ENCODE results near the gene FUT8.

FUT8 gene

GRCh38 chr14:65560340-65561027, 148.0 kb downstream of the FUT8 start:
- DNase-seq, result no peak

DNA sequence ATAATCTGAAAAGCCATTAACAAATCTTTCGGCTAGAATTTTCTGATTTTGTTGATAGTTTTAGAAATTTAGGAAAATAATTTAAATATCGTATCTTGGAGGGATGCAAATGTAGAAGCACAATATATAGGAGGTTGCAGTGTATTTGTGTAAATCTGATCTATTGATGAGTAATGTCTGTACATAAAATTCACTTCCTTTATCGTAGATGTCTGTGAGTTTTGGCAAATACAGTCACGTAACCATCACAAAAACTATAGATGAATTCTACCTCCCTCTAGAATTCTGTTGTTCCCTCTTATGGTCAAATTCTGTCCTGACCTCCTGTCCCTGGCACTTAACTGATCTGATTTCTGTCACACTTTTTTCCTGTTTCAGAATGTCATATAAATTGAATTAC, 151.8 kb downstream of the FUT8 start:
- no peak for DNase-seq

DNA sequence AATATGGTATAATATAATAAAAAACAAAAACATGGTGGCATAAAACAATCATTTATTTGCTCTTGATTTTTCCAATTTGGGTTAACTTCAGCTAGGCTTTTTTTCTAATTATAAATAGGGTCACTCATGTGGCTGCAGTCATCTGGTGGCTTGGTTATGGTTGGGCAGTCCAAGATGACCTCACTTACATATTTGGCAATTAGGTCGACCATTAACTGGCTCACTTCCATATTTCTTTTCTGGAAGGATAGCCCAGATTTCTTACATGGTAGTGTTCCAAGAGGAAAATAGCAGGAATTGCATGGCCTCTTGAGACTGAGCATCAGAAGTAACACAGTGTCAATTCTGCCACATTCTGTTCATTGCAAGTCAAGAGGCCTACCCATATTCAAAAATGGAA, 153.4 kb downstream of the FUT8 start:
- no peak for DNase-seq

DNA sequence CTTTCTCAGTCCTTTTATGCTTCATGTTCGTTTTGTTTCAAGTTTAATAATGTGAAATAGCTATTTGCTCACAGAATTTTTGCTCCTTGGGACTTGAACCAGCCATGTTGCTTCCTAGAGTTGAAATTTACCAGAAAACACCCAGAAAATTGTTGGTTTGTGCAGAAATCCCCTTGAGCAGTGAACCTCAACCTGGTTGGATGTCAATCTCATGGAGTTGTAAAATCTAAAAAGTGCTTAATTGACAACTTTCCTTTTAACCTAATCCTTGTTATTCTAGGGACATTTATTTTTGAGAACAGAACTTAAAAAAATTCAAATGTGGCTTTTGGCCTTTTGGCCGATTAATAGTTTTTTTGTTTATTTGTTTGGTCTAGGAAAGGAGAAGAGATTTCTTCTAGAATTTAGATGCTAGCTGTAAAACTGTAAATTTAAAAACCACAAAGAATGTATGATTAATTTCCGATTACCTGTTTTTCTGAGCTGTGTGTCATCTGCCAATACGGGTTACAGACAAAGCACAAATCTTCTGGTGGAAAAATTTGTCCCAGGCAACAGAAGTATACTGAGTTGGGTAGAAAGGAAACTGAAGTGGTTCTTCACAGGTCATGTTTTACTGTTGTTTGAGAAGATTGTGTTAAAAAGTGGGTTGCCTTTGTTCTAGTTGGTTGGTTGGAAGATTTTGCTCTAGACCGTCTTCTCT, 154.4 kb downstream of the FUT8 start:
- no peak for DNase-seq

DNA sequence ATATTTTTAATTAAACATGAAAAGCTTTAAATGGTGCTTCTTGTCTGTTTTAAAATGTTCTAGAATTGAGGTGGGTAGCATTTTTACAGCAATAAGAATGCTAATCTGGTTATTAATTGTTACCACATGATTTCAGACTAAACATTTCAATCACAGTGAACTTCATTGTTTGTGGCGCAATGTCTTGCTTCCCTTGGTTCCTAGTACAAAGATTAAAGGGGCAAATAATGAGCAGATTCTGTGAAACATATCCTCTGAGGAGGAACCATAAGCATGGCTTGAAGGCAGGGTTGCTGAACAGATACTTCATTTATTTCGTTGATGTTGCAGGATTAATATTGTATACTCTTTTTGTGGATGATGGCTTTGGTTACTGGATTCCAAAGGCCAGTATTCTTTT, 162.1 kb downstream of the FUT8 start:
- no peak for DNase-seq

DNA sequence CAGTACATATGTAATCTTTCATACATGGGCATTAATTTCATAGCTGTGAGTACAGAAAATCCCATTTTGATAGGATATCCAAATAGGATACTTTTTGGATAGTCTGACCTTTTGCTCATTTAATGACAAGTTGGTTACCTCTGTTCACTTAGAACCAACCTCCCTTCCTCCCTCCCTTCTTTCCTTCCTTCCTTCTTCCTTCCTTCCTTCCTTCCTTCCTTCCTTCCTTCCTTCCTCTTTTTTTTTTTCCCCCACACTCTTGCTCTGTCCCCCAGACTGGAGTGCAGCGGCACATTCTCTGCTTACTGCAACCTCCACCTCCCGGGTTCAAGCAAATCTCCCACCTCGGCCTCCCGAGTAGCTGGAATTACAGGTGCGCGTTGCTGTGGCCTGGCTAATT, 162.9 kb downstream of the FUT8 start:
- DNase-seq, result no peak

- DNase-seq, result no peak
Measured at GRCh38 chr14:65580973-65581372, 168.4 kb downstream of the FUT8 start.

- no peak for DNase-seq
Measured at GRCh38 chr14:65581378-65581777, 168.8 kb downstream of the FUT8 start.

GRCh38 chr14:65581799-65582198, 169.3 kb downstream of the FUT8 start:
- DNase-seq, result no peak

DNA sequence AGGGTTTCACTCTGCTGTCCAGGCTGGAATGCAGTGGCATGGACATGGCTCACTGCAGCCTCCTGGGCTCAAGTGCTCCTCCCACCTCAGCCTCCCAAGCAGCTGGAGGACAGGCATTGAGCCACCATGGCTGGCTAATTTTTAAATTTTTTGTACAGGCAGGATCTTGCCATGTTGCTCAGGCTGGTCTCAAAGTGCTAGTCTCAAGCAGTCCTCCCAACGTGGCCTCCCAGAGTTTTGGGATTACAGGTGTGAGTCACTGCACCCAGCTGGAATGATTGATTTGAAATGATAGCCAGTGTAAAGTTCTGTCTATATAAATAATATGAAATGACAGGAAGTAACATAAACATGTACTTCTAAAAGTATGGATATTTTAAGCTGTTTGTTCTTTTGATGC, 172.7 kb downstream of the FUT8 start:
- no peak for DNase-seq

DNA sequence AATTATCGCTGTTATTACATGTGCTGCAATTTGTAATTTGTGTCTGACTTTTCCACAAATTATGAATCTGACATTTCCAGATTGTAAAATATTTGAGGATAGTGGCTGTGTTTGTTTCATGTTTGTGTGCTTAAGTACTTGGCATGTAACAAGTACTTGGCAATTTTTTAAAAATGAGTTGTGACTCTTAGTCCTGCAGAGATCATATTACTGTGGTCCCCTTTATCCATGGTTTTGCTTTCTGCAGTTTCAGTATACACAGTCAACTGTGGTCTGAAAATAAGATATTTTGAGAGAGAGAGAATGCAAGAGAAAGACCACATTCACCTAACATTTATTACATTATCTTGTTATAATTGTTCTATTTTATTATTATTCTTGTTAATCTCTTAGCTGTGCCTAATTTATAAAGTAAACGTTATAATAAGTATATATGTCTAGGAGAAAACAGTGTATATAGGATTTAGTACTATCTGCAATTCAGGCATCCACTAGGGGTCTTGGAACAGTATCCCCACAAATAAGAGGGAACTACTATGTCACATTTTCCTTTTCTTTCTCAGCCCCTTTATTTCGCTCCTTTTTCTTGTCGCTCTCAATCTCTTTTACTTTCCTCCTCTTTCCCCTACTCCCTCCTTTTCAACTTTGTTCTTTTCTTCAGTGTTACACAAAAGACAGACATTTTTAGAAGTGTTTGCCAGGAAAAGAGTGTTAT, 176.1 kb downstream of the FUT8 start:
- no peak for DNase-seq

DNA sequence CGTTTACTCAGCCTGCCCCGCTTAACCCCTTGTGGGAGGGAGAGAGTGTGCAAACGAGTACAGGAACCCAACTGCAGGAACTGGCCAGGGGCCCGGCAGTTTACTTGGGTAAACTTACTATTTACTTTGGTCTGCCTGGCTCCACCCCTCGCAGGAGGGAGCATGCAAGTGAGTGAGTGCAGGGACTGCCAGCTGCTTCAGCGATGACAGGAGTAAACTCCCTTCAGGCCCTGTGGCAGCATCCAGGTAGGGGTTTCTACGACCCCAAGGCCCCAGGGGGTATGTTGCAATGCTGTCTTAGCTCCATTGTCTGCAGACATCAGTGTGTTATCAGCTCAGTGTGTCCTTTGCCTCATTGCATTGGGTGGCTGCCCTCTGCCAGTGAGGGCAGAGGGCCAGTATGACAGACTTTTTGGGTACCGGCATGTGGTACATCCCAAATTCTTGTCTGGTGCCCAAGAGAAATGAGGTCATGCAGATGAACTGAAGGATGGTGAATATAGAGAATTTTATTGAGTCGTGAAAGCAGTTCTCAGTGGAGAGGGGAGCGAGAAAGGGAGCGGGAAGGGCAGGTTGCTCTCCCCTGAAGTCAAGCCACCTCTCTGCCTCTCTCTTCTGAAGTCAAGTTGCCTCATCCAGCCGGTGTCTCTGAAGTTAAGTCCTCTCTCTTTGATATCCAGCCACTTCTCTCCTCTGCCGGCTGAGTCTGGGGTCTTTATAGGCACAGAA, 181.8 kb downstream of the FUT8 start:
- DNase-seq, result no peak

- no peak for DNase-seq
Measured at GRCh38 chr14:65594882-65595237, 182.3 kb downstream of the FUT8 start.

GRCh38 chr14:65599375-65599774, 186.8 kb downstream of the FUT8 start:
- DNase-seq, result no peak

DNA sequence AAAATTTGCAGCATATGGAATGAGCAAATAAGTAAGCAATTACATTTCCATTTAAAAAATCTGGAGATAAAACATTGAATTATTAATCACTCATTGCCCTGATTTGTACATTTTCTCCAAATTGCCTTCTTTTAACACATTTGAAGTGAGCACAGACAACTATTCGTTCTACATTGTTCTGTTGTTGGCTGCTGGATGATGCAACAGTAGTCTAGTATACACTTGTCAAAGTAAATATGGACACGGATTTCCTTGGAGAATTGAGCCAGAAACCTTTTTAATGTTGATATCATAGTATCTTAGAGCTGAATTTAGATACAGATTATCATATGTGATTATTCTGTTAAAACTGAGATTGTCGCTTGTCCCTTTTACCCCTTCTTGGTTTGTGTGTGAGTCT, 188.2 kb downstream of the FUT8 start:
- no peak for DNase-seq

DNA sequence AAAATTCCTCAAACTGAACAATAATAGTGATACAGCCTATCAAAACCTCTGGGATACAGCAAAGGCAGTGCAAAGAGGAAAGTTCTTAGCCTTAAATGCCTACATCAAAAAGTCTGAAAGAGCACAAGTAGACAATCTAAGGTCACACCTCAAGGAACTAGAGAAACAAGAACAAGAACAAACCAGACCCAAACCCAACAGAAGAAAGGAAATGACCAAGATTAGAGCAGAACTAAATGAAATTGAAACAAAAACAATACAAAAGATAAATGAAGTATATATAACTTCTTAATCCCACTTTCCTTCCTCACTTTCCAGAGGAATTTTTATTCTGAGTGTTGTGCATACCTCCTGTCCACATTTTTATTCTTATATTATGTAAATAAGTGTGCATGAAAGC, 192.0 kb downstream of the FUT8 start:
- DNase-seq, result no peak

- no peak for DNase-seq
Measured at GRCh38 chr14:65604936-65605335, 192.4 kb downstream of the FUT8 start.

DNA sequence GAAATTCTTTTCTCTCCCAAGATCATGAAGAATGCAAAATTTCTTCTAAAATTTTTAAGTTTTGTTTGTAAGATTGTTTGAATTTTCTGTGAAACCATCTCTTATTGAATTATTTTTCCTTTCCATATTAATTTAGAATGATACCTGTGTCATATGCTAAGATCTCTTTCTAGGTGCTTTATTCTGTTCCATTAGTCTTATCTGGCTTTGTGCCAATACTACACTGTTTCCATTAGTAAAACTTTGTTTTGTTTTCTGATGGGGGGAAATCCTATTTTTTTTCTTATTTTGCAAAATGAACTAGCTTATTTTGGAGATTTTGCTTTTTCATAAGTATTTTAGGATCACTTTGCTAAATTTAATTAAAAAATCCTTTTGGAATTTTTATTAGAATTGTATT, 193.9 kb downstream of the FUT8 start:
- no peak for DNase-seq

DNA sequence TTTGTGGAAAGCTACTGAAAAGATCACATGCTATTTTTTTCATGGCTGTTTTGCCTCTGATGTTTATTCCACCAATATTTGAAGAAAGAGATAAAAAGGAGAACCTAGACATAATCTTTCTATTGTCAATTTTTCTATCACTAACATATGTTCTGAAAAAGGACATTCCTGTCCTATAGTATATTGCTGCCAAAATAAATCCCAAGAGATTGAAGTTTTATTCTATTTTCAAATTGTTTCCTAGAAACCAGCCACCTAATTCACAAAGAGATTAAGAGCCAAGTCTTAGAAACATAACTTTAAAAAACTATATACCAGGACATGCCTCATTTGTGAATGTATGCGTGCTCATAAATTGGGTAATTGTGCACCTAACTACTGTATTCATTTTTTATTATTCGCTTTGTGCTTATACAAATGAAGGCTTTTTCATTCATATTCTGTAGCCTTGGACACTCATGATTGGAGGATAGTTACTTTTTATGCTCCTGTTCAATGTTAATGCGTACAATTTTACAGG, 200.7 kb downstream of the FUT8 start:
- no peak for DNase-seq

DNA sequence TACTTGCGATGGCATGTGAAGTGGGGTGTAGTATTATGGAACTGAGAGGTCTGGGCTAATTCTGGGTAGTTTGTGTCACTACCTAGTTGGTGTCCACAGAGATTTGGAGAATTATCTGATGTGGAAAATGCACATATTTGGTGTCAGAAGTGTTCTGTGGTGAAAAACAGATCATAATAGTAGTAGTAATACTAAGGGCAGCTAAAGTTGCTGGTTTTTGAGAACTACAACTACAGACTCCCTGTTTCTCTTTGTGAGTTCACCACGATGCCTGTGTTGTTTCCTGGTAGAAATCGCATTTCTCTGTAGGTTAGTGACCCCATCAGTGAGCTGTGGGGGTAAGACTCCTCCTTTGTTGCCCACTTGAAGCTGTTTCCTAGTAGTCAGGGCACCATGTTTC, 206.5 kb downstream of the FUT8 start:
- no peak for DNase-seq

DNA sequence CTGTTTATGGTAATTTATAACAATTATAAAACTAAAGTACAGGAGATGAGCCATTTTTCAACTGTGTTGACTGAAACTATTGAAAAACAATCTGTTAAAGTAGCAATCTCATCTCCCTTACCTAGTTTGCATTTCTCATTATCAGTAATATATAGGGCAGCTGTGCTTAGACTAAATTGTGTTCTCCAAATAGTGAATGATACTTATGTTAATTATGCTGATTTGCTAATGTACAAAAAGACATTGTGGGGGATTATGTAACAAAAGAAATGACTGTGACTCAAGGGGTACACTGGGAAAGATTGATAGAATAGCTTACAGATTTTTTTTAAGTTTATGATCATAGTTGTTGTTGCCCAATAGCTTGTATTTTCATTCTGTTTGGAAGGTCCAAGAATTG, 207.7 kb downstream of the FUT8 start:
- DNase-seq, result no peak

DNA sequence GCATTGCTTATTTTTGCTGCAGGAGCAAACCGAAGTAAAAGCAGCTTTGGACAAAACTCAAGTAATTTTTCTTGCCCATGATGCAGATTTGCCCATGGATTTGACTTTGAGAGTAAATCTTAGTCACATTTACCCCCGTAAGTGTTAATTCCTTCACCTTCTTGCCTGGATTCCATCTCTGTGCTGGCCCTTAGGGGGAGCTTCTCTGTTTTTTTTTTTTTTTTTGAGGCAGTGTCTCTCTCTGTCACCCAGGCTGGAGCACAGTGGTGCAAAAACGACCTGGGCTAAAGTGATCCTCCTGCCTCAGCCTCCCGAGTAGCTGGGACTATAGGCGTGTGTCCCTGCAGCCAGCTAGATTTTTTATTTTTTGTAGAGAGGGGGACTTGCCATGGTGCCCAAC, 210.2 kb downstream of the FUT8 start:
- DNase-seq, result no peak

DNA sequence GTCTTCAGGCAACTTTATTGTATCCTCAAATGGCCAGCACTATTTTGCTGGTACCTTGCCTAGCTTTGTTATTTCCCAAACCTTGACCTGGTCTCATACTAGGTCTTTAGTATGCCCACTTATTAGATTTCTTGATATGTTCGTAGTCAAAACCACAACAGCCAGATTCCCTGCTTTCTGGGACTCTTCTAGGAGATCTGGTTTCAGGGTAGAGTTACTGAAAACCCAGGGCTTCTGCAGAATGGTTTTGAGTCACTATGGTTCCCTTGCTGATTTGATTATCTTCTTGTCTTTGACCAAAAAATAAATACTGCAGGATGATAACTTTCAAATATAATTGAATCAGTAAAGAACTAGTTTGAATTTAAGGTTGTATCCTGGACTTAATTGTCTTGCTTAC, 211.2 kb downstream of the FUT8 start:
- no peak for DNase-seq

All from T-helper 9 cell (primary cell).